OCI-LY7 (cell line): ENCODE data around the gene VAC14.

Source experiments
- EZH2phosphoT487 ChIP-seq: fragments of 200-600 bp; sonication (generic); IDR thresholded peaks from 2 replicates; pipeline ENCODE4 v1.6.1; 2018; ENCODE audit warnings: low read depth, borderline replicate concordance, mild to moderate bottlenecking, mixed run types, antibody characterized with exemption, low read length, moderate library complexity, mixed read lengths
- TF ChIP-seq, protein P1 (sequence below): fragments of 200-600 bp; sonication (generic); conservative IDR thresholded peaks from 2 replicates; pipeline ENCODE4 v1.5.1; 2014; ENCODE audit warnings: mild to moderate bottlenecking, antibody characterized with exemption, low read length, moderate library complexity, mixed read lengths

DNA sequence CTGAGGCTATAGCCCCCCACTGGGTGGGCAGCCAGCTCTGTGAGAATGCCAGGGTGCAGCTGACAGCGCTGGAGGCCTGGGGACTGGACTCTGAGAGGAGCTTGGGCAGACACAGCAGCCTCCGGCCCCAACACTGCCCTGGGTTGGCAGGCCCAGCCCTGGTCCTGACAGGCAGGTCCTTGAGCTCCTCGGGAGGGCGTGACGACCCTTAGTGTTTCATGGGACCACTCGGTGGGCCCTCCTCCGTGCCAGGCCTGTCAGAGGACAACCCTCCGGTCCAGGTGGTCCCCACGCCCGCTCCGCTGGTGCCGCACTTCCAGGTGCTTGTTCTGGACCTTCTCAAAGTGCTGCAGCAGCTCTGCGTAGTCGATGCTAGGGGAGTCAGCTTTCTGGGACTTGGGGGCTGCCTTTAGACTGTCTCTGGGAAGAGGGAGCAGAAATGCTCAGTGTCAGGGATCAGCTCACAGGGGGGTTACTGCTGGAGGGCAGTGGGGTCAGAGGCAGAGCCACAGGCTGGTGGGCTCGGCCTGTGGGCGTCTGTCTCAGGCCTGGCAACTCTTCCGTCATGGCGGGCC lies 113.2 kb downstream of the VAC14 start:
- TF ChIP-seq, protein P1, sequence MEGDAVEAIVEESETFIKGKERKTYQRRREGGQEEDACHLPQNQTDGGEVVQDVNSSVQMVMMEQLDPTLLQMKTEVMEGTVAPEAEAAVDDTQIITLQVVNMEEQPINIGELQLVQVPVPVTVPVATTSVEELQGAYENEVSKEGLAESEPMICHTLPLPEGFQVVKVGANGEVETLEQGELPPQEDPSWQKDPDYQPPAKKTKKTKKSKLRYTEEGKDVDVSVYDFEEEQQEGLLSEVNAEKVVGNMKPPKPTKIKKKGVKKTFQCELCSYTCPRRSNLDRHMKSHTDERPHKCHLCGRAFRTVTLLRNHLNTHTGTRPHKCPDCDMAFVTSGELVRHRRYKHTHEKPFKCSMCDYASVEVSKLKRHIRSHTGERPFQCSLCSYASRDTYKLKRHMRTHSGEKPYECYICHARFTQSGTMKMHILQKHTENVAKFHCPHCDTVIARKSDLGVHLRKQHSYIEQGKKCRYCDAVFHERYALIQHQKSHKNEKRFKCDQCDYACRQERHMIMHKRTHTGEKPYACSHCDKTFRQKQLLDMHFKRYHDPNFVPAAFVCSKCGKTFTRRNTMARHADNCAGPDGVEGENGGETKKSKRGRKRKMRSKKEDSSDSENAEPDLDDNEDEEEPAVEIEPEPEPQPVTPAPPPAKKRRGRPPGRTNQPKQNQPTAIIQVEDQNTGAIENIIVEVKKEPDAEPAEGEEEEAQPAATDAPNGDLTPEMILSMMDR = no peak
- no peak for TF ChIP-seq EZH2phosphoT487
